Adrenal gland (tissue), 12 donors: ENCODE results near the gene BMERB1. TPM values are rescaled to one million over a fixed set of nuclear protein-coding genes. Genes with fewer than 3 reads are reported as not detected.

ENCODE experiments used
- DNase-seq, 7 donors: peaks; one replicate each; pipeline ENCODE4 v3.0.0-alpha.2; 2019 to 2020
- H3K27ac ChIP-seq, 5 donors: fragments of 200-600 bp; sonication (generic) in 4 of 5; 1 replicate in 3 of 5; 2 replicates in 2 of 5; pipeline versions ENCODE4 v1.5.1 to v1.8.0; 2016 to 2020; ENCODE audit warnings: mild to moderate bottlenecking in 1 of 5
- H3K27me3 ChIP-seq: fragments of 200-600 bp; 2 replicates; pipeline ENCODE4 v1.8.0; 2021
- H3K36me3 ChIP-seq, 2 donors: fragments of 200-600 bp; replicated peaks in 1 of 2; 1 replicate in 1 of 2; 2 replicates in 1 of 2; pipeline versions ENCODE4 v1.5.1 to v1.8.0; 2018 to 2022
- H3K4me1 ChIP-seq, 2 donors: fragments of 200-600 bp; replicated peaks in 1 of 2; 1 replicate in 1 of 2; 2 replicates in 1 of 2; pipeline versions ENCODE4 v1.5.1 to v1.8.0; 2018 to 2021
- H3K4me3 ChIP-seq, 4 donors: fragments of 200-600 bp; sonication (generic) in 3 of 4; one replicate each; pipeline ENCODE4 v1.5.1; 2016 to 2018
- H3K9me3 ChIP-seq, 3 donors: fragments of 200-600 bp; sonication (generic) in 1 of 3; replicated peaks in 1 of 3; 1 replicate in 2 of 3; 2 replicates in 1 of 3; pipeline versions ENCODE4 v1.5.1 to v1.8.0; 2016 to 2021
- POLR2A ChIP-seq, 2 donors: fragments of 450-650 bp; IDR thresholded peaks; one replicate each; pipeline ENCODE4 v1.6.1; 2017; ENCODE audit warnings: antibody characterized with exemption in 2 of 2, mild to moderate bottlenecking in 2 of 2, moderate library complexity in 1 of 2
- WGBS, 4 donors: extraction: QIAGEN DNeasy Blood & Tissue Kit in 2 of 4; methylation state at CpG; one replicate each; pipeline versions ENCODE4 v1.1.5 to v1.1.7; 2013 to 2017; 5-methylcytosine and 5-hydroxymethylcytosine counted together
- intact Hi-C, 2 donors: fragments of 100-400 bp; cut with DNase I; formaldehyde crosslinking; loops; one replicate each; pipeline versions ENCODE4 v1.14.1 to v1.15.0; 2022 to 2023
- polyA plus RNA-seq, 3 donors: library from polyadenylated mRNA; stranded (reverse); fragments of 200-250 nt in 2 of 3; fragments of 350-450 nt in 1 of 3; fragmentation: Illumina TruSeq in 1 of 3; extraction: RNeasy Lipid Tissue Mini Kit (QIAGEN cat#74804) in 1 of 3; gene quantifications; one replicate each; pipeline ENCODE4 v1.2.3, GENCODE V29; 2013 to 2014
- total RNA-seq, 9 donors: library from RNA; depleted of rRNA in 4 of 9; stranded (reverse); fragments of >200 nt in 4 of 9; fragments of 120-200 nt in 1 of 9; fragmentation: NEBNext Ultra II Directional in 1 of 9; extraction: Animal tissue kit (Norgen Biotek cat#: 25700) in 1 of 9; gene quantifications; one replicate each; pipeline versions ENCODE4 v1.1.0 to v1.2.4, GENCODE V29; 2013 to 2023
- TF ChIP-seq, protein P1 (sequence below), 6 experiments: fragments of 450-650 bp in 4 of 6; fragments of 200-600 bp in 2 of 6; sonication (generic) in 1 of 6; IDR thresholded peaks; 1 replicate in 5 of 6; 2 replicates in 1 of 6; pipeline versions ENCODE4 v1.5.1 to v1.8.0; 2016 to 2021; ENCODE audit warnings: antibody characterized with exemption in 6 of 6, mild to moderate bottlenecking in 2 of 6, moderate library complexity in 1 of 6
- donor health status: healthy with polysubstance abuse.
- donor health status: Bipolar disorder and iron deficiency.
- donor health status: DM: yes; HTN: yes; CAD: no.
- donor health status: DM: no; HTN: no; CAD: no.
- donor health status: DM: no; HTN: no; CAD: no.
- donor health status: DM: yes; HTN: yes; CAD: no.

BMERB1 gene
- total and polyA plus RNA-seq, 12 donors, result 9.8 to 56.0 (median 18.7) TPM

DNA sequence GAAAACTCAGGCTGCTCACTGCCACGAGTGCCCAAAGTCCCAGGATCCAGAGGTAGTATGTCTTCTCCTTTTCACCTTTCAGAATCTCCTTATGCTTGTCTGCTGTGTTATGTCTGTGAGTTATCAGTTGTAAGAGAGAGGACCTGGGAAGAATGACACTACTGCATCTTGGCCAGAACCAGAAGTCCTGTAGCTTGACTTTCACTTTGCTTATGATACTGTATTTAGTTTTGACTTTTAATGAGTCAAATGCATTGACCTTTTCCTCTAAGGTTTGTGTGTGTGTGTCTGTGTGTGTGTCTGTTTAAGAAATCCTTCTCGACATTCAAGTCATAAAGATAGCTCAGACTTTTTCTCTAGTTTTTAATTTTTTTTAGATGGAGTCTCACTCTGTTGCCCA is 43.4 kb downstream of the BMERB1 start:
- Histone ChIP-seq H3K9me3 (no peaks in the 10 kb centered on the region), H3K27ac (no peak overlapping the region), H3K36me3 (no peaks in the 10 kb centered on the region), H3K27me3 (no peaks in the 10 kb centered on the region), H3K4me1 (peaks cover 6 to 10% of the 10 kb centered on the region in 2 donors), H3K4me3 (no peak overlapping the region)
- TF ChIP-seq, protein P1, sequence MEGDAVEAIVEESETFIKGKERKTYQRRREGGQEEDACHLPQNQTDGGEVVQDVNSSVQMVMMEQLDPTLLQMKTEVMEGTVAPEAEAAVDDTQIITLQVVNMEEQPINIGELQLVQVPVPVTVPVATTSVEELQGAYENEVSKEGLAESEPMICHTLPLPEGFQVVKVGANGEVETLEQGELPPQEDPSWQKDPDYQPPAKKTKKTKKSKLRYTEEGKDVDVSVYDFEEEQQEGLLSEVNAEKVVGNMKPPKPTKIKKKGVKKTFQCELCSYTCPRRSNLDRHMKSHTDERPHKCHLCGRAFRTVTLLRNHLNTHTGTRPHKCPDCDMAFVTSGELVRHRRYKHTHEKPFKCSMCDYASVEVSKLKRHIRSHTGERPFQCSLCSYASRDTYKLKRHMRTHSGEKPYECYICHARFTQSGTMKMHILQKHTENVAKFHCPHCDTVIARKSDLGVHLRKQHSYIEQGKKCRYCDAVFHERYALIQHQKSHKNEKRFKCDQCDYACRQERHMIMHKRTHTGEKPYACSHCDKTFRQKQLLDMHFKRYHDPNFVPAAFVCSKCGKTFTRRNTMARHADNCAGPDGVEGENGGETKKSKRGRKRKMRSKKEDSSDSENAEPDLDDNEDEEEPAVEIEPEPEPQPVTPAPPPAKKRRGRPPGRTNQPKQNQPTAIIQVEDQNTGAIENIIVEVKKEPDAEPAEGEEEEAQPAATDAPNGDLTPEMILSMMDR (IDR thresholded peaks at IDR 0.05), result no peak
- TF ChIP-seq POLR2A (IDR thresholded peaks at IDR 0.05), result no peak
- DNase-seq, result no peak
- intact Hi-C loops, result no loop called here
- 64 to 89% (median 67%) methylated on average over 2 of the region's 2 CpGs for WGBS, 4 donors

DNA sequence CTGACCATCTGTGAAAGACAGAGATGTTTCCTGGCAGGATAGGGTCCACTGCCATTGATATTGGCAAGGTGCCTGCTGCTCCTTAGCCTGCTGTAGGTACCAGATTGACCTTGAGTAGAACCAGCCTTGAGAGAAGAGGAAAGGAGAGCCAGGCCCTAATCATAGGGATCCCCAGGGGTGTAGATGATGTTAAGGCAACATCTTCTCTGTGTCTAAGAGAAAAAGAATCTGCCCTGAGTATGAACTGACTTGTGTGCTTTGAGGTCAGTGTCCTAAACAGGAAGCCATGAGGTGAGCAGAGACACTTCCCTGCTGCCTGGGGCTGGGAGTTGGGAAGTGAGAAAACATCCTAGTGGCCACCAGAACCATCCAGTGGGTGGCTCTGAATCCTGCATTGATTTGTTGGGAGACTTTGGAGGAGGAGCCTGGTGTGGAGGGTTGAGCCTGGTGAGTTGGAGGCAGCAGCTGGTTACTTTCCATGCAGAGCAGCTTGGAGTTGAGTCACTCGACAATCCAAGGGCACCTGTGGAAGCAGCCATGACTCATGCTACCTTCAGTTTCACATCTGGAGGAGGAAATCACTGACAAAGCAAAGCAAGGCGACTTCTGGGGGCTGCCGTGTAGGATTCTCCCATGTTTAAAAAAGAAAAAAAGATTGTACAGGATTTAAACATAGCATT is 47.8 kb downstream of the BMERB1 start:
- Histone ChIP-seq H3K27me3 (no peaks in the 10 kb centered on the region), H3K4me1 (peaks cover 6 to 10% of the 10 kb centered on the region in 2 donors), H3K4me3 (no peak overlapping the region), H3K27ac (peak overlapping the region in 3 of 5 donors; percentile 53 to 83 (median 78)), H3K9me3 (no peaks in the 10 kb centered on the region), H3K36me3 (no peaks in the 10 kb centered on the region)
- intact Hi-C loops, result no loop called here
- TF ChIP-seq, protein P1 (IDR thresholded peaks at IDR 0.05), result peak in 5 of 6 experiments; percentile 16 to 42 (median 36)
- TF ChIP-seq POLR2A (IDR thresholded peaks at IDR 0.05), result peak in 1 of 2 donors; percentile 39
- DNase-seq, result peak; percentile 83 to 95 (median 95)
- 20 to 29% (median 27%) methylated on average over 3 of the region's 3 CpGs for WGBS, 4 donors

DNA sequence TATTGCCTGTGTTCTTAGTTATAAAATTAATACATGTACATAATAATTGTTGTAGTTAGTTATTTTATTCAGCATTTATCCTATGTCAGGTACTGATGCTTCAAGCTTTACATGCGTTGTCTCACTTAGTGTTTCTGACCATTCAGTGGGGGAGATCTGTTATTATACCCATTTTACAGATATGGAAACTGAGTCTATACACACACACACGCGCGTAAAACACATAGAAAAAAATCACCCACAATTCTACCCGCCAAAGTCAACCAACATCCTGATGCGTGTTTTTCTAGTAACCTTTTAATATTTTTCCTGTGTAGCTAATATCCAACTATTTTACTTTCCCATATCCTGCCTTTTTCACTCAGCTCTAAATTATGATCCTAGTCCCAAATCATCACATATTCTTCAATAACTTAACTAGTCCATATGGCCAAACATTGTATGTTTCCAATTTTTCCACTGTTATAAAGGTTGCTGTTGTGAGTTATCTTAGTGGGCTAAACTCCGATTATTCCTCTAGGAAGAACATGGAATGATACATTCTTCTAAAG is 48.4 kb downstream of the BMERB1 start:
- 86 to 89% (median 88%) methylated on average over 7 of the region's 7 CpGs for WGBS, 4 donors
- no peaks in the 10 kb centered on the region for H3K36me3 ChIP-seq
- H3K4me3 ChIP-seq, result no peak overlapping the region
- no peaks in the 10 kb centered on the region for H3K9me3 ChIP-seq
- DNase-seq, result no peak
- no peaks in the 10 kb centered on the region for H3K27me3 ChIP-seq
- H3K27ac ChIP-seq, result peak overlapping the region in 2 of 5 donors; percentile 78 to 83
- TF ChIP-seq POLR2A (IDR thresholded peaks at IDR 0.05), result no peak
- TF ChIP-seq, protein P1 (IDR thresholded peaks at IDR 0.05), result no peak
- H3K4me1 ChIP-seq, result peaks cover 6 to 10% of the 10 kb centered on the region in 2 donors
- intact Hi-C loops, result no loop called here

DNA sequence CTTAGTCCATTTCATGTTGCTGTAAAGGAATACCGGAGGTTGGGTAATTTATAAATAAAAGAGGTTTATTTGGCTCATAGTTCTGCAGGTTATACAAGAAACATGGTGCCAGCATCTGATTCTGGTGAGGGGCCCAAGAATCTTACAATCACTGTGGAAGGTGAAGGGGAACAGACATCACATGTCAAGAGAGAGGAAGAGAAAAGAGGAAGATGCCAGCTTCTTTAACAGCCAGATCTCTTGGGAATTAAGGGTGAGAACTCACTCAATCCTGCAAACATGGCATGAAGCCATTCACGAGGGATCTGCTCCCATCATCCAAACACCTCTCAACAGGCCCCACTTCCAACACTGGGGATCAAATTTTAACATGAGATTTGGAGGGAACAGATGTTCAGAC is 49.5 kb downstream of the BMERB1 start:
- TF ChIP-seq, protein P1 (IDR thresholded peaks at IDR 0.05), result no peak
- TF ChIP-seq POLR2A (IDR thresholded peaks at IDR 0.05), result no peak
- Histone ChIP-seq H3K4me3 (no peak overlapping the region), H3K9me3 (no peaks in the 10 kb centered on the region), H3K36me3 (no peaks in the 10 kb centered on the region), H3K27me3 (no peaks in the 10 kb centered on the region), H3K4me1 (peaks cover 7 to 12% of the 10 kb centered on the region in 2 donors), H3K27ac (no peak overlapping the region)
- DNase-seq, result no peak
- 76 to 89% (median 83%) methylated on average over 2 of the region's 2 CpGs for WGBS, 4 donors
- intact Hi-C loops, result no loop called here
